Neural cell (in vitro differentiated cells): ENCODE results near the gene MAP7D1. TPM values are rescaled to one million over a fixed set of nuclear protein-coding genes. Genes with fewer than 3 reads are reported as not detected.

Experiments used
- H2AFZ ChIP-seq: fragments of 200-600, 300-800 bp; sonication (generic), shearing (Covaris generic); 2 replicates; pipeline ENCODE4 v1.6.0; 2014; ENCODE audit warnings: low read depth, mild to moderate bottlenecking, antibody characterized with exemption, low read length, moderate library complexity
- H3F3A ChIP-seq: fragments of 200-600 bp; shearing (Covaris generic); 2 replicates; pipeline ENCODE4 v1.6.1; 2016; ENCODE audit warnings: mild to moderate bottlenecking, moderate library complexity, mixed read lengths, antibody characterized with exemption, low read length; ENCODE audit not compliant: insufficient read depth, poor library complexity, severe bottlenecking
- H3K27ac ChIP-seq: fragments of 200-600, 300-800 bp; sonication (generic), shearing (Covaris generic); 2 replicates; pipeline ENCODE4 v1.5.1; 2014; ENCODE audit warnings: mild to moderate bottlenecking, low read length, moderate library complexity
- H3K27me3 ChIP-seq: fragments of 300-800, 200-600 bp; sonication (generic), shearing (Covaris generic); 2 replicates; pipeline ENCODE4 v1.6.0; 2014; ENCODE audit warnings: mild to moderate bottlenecking, low read depth, low read length, moderate library complexity; ENCODE audit not compliant: insufficient read depth
- H3K36me3 ChIP-seq: fragments of 300-800, 200-600 bp; sonication (generic), shearing (Covaris generic); 2 replicates; pipeline ENCODE4 v1.5.1; 2014; ENCODE audit warnings: mild to moderate bottlenecking, antibody characterized with exemption, low read length, moderate library complexity; ENCODE audit not compliant: insufficient read depth
- H3K4me2 ChIP-seq: fragments of 300-800, 200-600 bp; sonication (generic), shearing (Covaris generic); 2 replicates; pipeline ENCODE4 v1.6.0; 2014; ENCODE audit warnings: mild to moderate bottlenecking, low read length
- H3K4me3 ChIP-seq: fragments of 300-800, 200-600 bp; sonication (generic), shearing (Covaris generic); 2 replicates; pipeline ENCODE4 v1.5.1; 2014; ENCODE audit warnings: mild to moderate bottlenecking, low read length, moderate library complexity
- H3K79me2 ChIP-seq: fragments of 200-600 bp; shearing (Covaris generic); replicated peaks from 2 replicates; pipeline ENCODE4 v1.6.0; 2014; ENCODE audit warnings: mild to moderate bottlenecking, low read length, moderate library complexity; ENCODE audit not compliant: insufficient read depth
- H3K9ac ChIP-seq: fragments of 300-800, 200-600 bp; sonication (generic), shearing (Covaris generic); 2 replicates; pipeline ENCODE4 v1.6.1; 2016; ENCODE audit warnings: mild to moderate bottlenecking, low read length, mixed read lengths
- H3K9me2 ChIP-seq: fragments of 200-600 bp; shearing (Covaris generic); 2 replicates; pipeline ENCODE4 v1.6.1; 2016; ENCODE audit warnings: mild to moderate bottlenecking, low read length, mixed read lengths; ENCODE audit not compliant: insufficient read depth
- H3K9me3 ChIP-seq: fragments of 200-600, 300-800 bp; sonication (generic), shearing (Covaris generic); 2 replicates; pipeline ENCODE4 v1.6.1; 2016; ENCODE audit warnings: mild to moderate bottlenecking, mixed run types, low read length, moderate library complexity, mixed read lengths
- H4K20me1 ChIP-seq: fragments of 200-600 bp; shearing (Covaris generic); 2 replicates; pipeline ENCODE4 v1.6.1; 2016; ENCODE audit warnings: mild to moderate bottlenecking, mixed run types; ENCODE audit not compliant: insufficient read depth
- CTCF ChIP-seq: fragments of 450-650 bp; IDR thresholded peaks from 2 replicates; pipeline ENCODE4 v1.5.1; 2014; ENCODE audit warnings: antibody characterized with exemption, mild to moderate bottlenecking, moderate library complexity; ENCODE audit not compliant: poor library complexity, severe bottlenecking
- EP300 ChIP-seq: fragments of 450-650 bp; conservative IDR thresholded peaks from 2 replicates; pipeline ENCODE4 v1.6.1; 2014; ENCODE audit warnings: antibody characterized with exemption, mild to moderate bottlenecking, moderate library complexity; ENCODE audit not compliant: poor library complexity, severe bottlenecking
- EZH2 ChIP-seq: fragments of 200-600, 300-800 bp; shearing (Covaris generic), sonication (generic); IDR thresholded peaks from 2 replicates; pipeline ENCODE4 v1.6.1; 2014; ENCODE audit warnings: antibody characterized with exemption, low read length, borderline replicate concordance, mild to moderate bottlenecking; ENCODE audit not compliant: insufficient read depth, poor library complexity, severe bottlenecking
- MXI1 ChIP-seq: fragments of 450-650 bp; conservative IDR thresholded peaks from 2 replicates; pipeline ENCODE4 v1.6.1; 2014; ENCODE audit warnings: antibody characterized with exemption, mild to moderate bottlenecking; ENCODE audit not compliant: poor library complexity, severe bottlenecking
- POLR2AphosphoS5 ChIP-seq: IDR thresholded peaks from 2 replicates; pipeline ENCODE4 v1.6.1; 2012
- RAD21 ChIP-seq: fragments of 450-650 bp; conservative IDR thresholded peaks from 2 replicates; pipeline ENCODE4 v1.6.1; 2014; ENCODE audit warnings: antibody characterized with exemption, mild to moderate bottlenecking, moderate library complexity
- REST ChIP-seq: IDR thresholded peaks from 2 replicates; pipeline ENCODE4 v1.6.1; 2012; ENCODE audit warnings: borderline replicate concordance
- SMC3 ChIP-seq: fragments of 450-650 bp; conservative IDR thresholded peaks from 2 replicates; pipeline ENCODE4 v1.6.1; 2014; ENCODE audit warnings: antibody characterized with exemption, mild to moderate bottlenecking, moderate library complexity; ENCODE audit not compliant: poor library complexity
- TAF1 ChIP-seq: IDR thresholded peaks from 2 replicates; pipeline ENCODE4 v1.6.1; 2012; ENCODE audit warnings: low read depth
- polyA plus RNA-seq: library from polyadenylated mRNA; depleted of rRNA; stranded (reverse); fragments of >200 nt; gene quantifications from 2 replicates; pipeline ENCODE4 v1.2.3, GENCODE V29; 2014

MAP7D1 gene
- polyA plus RNA-seq, 1 donor from 2014 or later, result 142 TPM

GRCh38 chr1:36157115-36157903 is 1.3 kb downstream of the MAP7D1 start:
- Histone ChIP-seq H3K27ac (peak overlapping the region; percentile 99), H3K4me2 (peak overlapping the region; percentile 98), H3K27me3 (no peaks in the 10 kb centered on the region), H4K20me1 (peaks cover 31% of the 10 kb centered on the region), H3K36me3 (no peaks in the 10 kb centered on the region), H3K9ac (peak overlapping the region; percentile 98), H2AFZ (peak overlapping the region; percentile 57), H3F3A (no peaks in the 10 kb centered on the region), H3K9me2 (no peaks in the 10 kb centered on the region), H3K9me3 (no peaks in the 10 kb centered on the region), H3K4me3 (peak overlapping the region; percentile 95), H3K79me2 (peaks cover 77% of the 10 kb centered on the region)
- TF ChIP-seq CTCF (no peak), MXI1 (no peak), EP300 (no peak), RAD21 (no peak), REST (no peak), TAF1 (no peak), EZH2 (no peak), SMC3 (no peak), POLR2AphosphoS5 (no peak)

GRCh38 chr1:36157973-36158826 is 2.2 kb downstream of the MAP7D1 start:
- TF ChIP-seq EZH2 (no peak), RAD21 (no peak), REST (no peak), CTCF (no peak), EP300 (no peak), MXI1 (no peak), SMC3 (no peak), TAF1 (no peak), POLR2AphosphoS5 (no peak)
- H4K20me1 ChIP-seq, result peaks cover 36% of the 10 kb centered on the region
- H3K79me2 ChIP-seq, result peaks cover 86% of the 10 kb centered on the region
- peak overlapping the region; percentile 99 for H3K27ac ChIP-seq
- peak overlapping the region; percentile 98 for H3K4me2 ChIP-seq
- no peaks in the 10 kb centered on the region for H3K9me2 ChIP-seq
- no peak overlapping the region for H2AFZ ChIP-seq
- H3K36me3 ChIP-seq, result no peaks in the 10 kb centered on the region
- no peaks in the 10 kb centered on the region for H3K9me3 ChIP-seq
- peak overlapping the region; percentile 95 for H3K4me3 ChIP-seq
- no peaks in the 10 kb centered on the region for H3F3A ChIP-seq
- H3K27me3 ChIP-seq, result no peaks in the 10 kb centered on the region
- peak overlapping the region; percentile 98 for H3K9ac ChIP-seq
